Caco-2 (cell line): ENCODE results near the gene HOXB3. TPM values are rescaled to one million over a fixed set of nuclear protein-coding genes. Genes with fewer than 3 reads are reported as not detected.

Experiments used
- BruUV-seq: library from RNA; stranded (reverse); fragments of 400-500 nt; replicated peaks from 2 replicates; lab custom pipeline; 2021; lab: Mats Ljungman, UMichigan
- CTCF ChIA-PET: fragments of 300-600 bp; sonication (Branson Sonifier 250); formaldehyde crosslinking; loops from one replicate; lab custom pipeline; 2022; ENCODE audit warnings: antibody characterized with exemption; lab: Charles Lee
- POLR2A ChIA-PET: fragments of 300-600 bp; sonication (Branson Sonifier 250); formaldehyde crosslinking; loops from one replicate; lab custom pipeline; 2022; ENCODE audit warnings: antibody characterized with exemption; lab: Charles Lee
- DNase-seq, 2 experiments: peaks; one replicate each; pipeline versions ENCODE4 v3.0.0 to v3.0.0-alpha.2; 2020 to 2022
- H3K27me3 ChIP-seq: replicated peaks from 2 replicates; pipeline ENCODE4 v1.6.0; 2011; ENCODE audit warnings: low read length; ENCODE audit not compliant: control insufficient read depth, insufficient read depth
- H3K36me3 ChIP-seq: 2 replicates; pipeline ENCODE4 v1.5.1; 2011; ENCODE audit warnings: low read length; ENCODE audit not compliant: control insufficient read depth, insufficient read depth
- H3K4me1 ChIP-seq: fragments of 250-450 bp; sonication (Bioruptor Pico); 2 replicates; pipeline ENCODE4 v1.5.1; 2020; ENCODE audit warnings: mild to moderate bottlenecking
- H3K4me3 ChIP-seq: 2 replicates; pipeline ENCODE4 v1.5.1; 2011; ENCODE audit warnings: low read depth, mild to moderate bottlenecking, control low read depth, low read length
- H3K9me3 ChIP-seq: fragments of 250-450 bp; sonication (Bioruptor Pico); 2 replicates; pipeline ENCODE4 v1.5.1; 2020; ENCODE audit warnings: mild to moderate bottlenecking, moderate library complexity
- H3K27ac Mint-ChIP-seq: one replicate; pipeline ENCODE4 v1.8.0; 2022; ENCODE audit warnings: mixed read lengths; ENCODE audit not compliant: unreplicated experiment
- H3K27me3 Mint-ChIP-seq: one replicate; pipeline ENCODE4 v1.8.0; 2022; ENCODE audit warnings: mixed read lengths; ENCODE audit not compliant: insufficient read depth, unreplicated experiment
- H3K36me3 Mint-ChIP-seq: one replicate; pipeline ENCODE4 v1.8.0; 2022; ENCODE audit warnings: mild to moderate bottlenecking, mixed read lengths; ENCODE audit not compliant: insufficient read depth, unreplicated experiment
- H3K4me1 Mint-ChIP-seq: one replicate; pipeline ENCODE4 v1.8.0; 2022; ENCODE audit warnings: low read depth, mixed read lengths; ENCODE audit not compliant: unreplicated experiment
- H3K4me3 Mint-ChIP-seq: one replicate; pipeline ENCODE4 v1.8.0; 2022; ENCODE audit warnings: mild to moderate bottlenecking, moderate library complexity, mixed read lengths; ENCODE audit not compliant: unreplicated experiment
- H3K9me3 Mint-ChIP-seq: one replicate; pipeline ENCODE4 v1.8.0; 2022; ENCODE audit warnings: mixed read lengths; ENCODE audit not compliant: unreplicated experiment
- CTCF ChIP-seq, 2 experiments: fragments of 200-600 bp in 1 of 2; IDR thresholded peaks; 1 replicate in 1 of 2; 2 replicates in 1 of 2; pipeline versions ENCODE4 v1.5.1 to v1.8.0; 2011 to 2022; ENCODE audit warnings: antibody characterized with exemption in 1 of 2, control low read depth in 1 of 2, inconsistent platforms in 1 of 2, low read depth in 1 of 2, low read length in 1 of 2, mild to moderate bottlenecking in 1 of 2, moderate library complexity in 1 of 2; ENCODE audit not compliant: insufficient read depth in 1 of 2, severe bottlenecking in 1 of 2, unreplicated experiment in 1 of 2
- intact Hi-C: fragments of 100-400 bp; cut with micrococcal nuclease; formaldehyde crosslinking; loops from one replicate; pipeline ENCODE4 v1.10.0; 2022; ENCODE audit not compliant: unreplicated experiment
- total RNA-seq: library from RNA; stranded (reverse); gene quantifications from 2 replicates; pipeline ENCODE4 v1.2.3, GENCODE V29; 2022

HOXB3 gene
- total RNA-seq, 1 experiment from 2014 or later = 7.2 TPM

- H3K4me3 Mint-ChIP-seq = no peak overlapping the region
- no peaks in the 10 kb centered on the region for H3K36me3 Mint-ChIP-seq
- no peaks in the 10 kb centered on the region for H3K27me3 ChIP-seq
- H3K27me3 Mint-ChIP-seq = peaks cover 3% of the 10 kb centered on the region
- intact Hi-C loops = no loop called here
- H3K4me1 Mint-ChIP-seq = peaks cover 8% of the 10 kb centered on the region
- peaks cover 14% of the 10 kb centered on the region for H3K4me1 ChIP-seq
- no peak for TF ChIP-seq CTCF (IDR thresholded peaks at IDR 0.05; ENCODE audit: insufficient read depth in 1 of 2, low read depth in 1 of 2, low read length in 1 of 2, severe bottlenecking in 1 of 2, unreplicated experiment in 1 of 2)
- ChIA-PET POLR2A (interaction anchor here (0.6 kb wide), 1 partner anchor 497 kb away, joined by 4 read pairs; no protein-coding TSS in a partner anchor), CTCF (interaction anchor here (0.6 kb wide), 2 partner anchors 22 to 37 kb away, joined by 3 to 5 read pairs; no protein-coding TSS in a partner anchor)
- H3K9me3 ChIP-seq = no peaks in the 10 kb centered on the region
- no peaks in the 10 kb centered on the region for H3K36me3 ChIP-seq
- BruUV-seq = no TSS peak
- H3K9me3 Mint-ChIP-seq = no peaks in the 10 kb centered on the region
- no peak overlapping the region for H3K27ac Mint-ChIP-seq
- no peak overlapping the region for H3K4me3 ChIP-seq
- no peak for DNase-seq
These were observed 44.6 kb upstream of the HOXB3 start for GRCh38 chr17:48634493-48635208.

GRCh38 chr17:48633266-48633677, 43.2 kb upstream of the HOXB3 start:
- Mint-ChIP-seq H3K9me3 (no peaks in the 10 kb centered on the region), H3K4me3 (no peak overlapping the region), H3K27me3 (peaks cover 7% of the 10 kb centered on the region), H3K27ac (no peak overlapping the region), H3K36me3 (no peaks in the 10 kb centered on the region), H3K4me1 (peaks cover 8% of the 10 kb centered on the region)
- no TSS peak for BruUV-seq
- Histone ChIP-seq H3K9me3 (no peaks in the 10 kb centered on the region), H3K36me3 (no peaks in the 10 kb centered on the region), H3K27me3 (no peaks in the 10 kb centered on the region; the same call in 1 of the 2 replicates), H3K4me3 (no peak overlapping the region), H3K4me1 (peaks cover 14% of the 10 kb centered on the region)
- no peak for DNase-seq
- ChIA-PET CTCF (interaction anchor here (1.0 to 1.6 kb wide), 2 partner anchors 171 to 246 kb away, joined by 3 read pairs; no protein-coding TSS in a partner anchor), POLR2A (no interaction called here)
- no peak for TF ChIP-seq CTCF (IDR thresholded peaks at IDR 0.05; ENCODE audit: insufficient read depth in 1 of 2, low read depth in 1 of 2, low read length in 1 of 2, severe bottlenecking in 1 of 2, unreplicated experiment in 1 of 2)
- intact Hi-C loops = no loop called here

GRCh38 chr17:48632579-48633265, 42.7 kb upstream of the HOXB3 start:
- intact Hi-C loops = no loop called here
- no TSS peak for BruUV-seq
- no peak for DNase-seq
- Histone ChIP-seq H3K9me3 (no peaks in the 10 kb centered on the region), H3K36me3 (no peaks in the 10 kb centered on the region), H3K4me3 (no peak overlapping the region), H3K4me1 (peaks cover 14% of the 10 kb centered on the region), H3K27me3 (peaks cover 3% of the 10 kb centered on the region)
- Mint-ChIP-seq H3K27me3 (peaks cover 10% of the 10 kb centered on the region), H3K4me1 (peaks cover 8% of the 10 kb centered on the region), H3K27ac (no peak overlapping the region), H3K4me3 (no peak overlapping the region), H3K9me3 (no peaks in the 10 kb centered on the region), H3K36me3 (no peaks in the 10 kb centered on the region)
- POLR2A ChIA-PET = interaction anchor here (0.6 kb wide), 1 partner anchor 584 kb away, joined by 3 read pairs; no protein-coding TSS in a partner anchor
- TF ChIP-seq CTCF (IDR thresholded peaks at IDR 0.05; ENCODE audit: insufficient read depth in 1 of 2, low read depth in 1 of 2, low read length in 1 of 2, severe bottlenecking in 1 of 2, unreplicated experiment in 1 of 2) = no peak
- CTCF ChIA-PET = interaction anchor here (1.0 to 1.6 kb wide), 2 partner anchors 170 to 246 kb away, joined by 3 read pairs; no protein-coding TSS in a partner anchor
